HG03175 (cell line): ENCODE data around the gene RAB36.

Source experiments
- ATAC-seq: cut with Tn5 transposase; IDR thresholded peaks from one replicate; pipeline ENCODE4 v1.9.1; 2021; ENCODE audit warnings: mild to moderate bottlenecking, moderate library complexity; ENCODE audit not compliant: unreplicated experiment

Gene RAB36

GRCh38 chr22:23204125-23204488 is 58.8 kb downstream of the RAB36 start:
- no peak for ATAC-seq

- no peak for ATAC-seq
These were observed 59.4 kb downstream of the RAB36 start for GRCh38 chr22:23204541-23205157.

DNA sequence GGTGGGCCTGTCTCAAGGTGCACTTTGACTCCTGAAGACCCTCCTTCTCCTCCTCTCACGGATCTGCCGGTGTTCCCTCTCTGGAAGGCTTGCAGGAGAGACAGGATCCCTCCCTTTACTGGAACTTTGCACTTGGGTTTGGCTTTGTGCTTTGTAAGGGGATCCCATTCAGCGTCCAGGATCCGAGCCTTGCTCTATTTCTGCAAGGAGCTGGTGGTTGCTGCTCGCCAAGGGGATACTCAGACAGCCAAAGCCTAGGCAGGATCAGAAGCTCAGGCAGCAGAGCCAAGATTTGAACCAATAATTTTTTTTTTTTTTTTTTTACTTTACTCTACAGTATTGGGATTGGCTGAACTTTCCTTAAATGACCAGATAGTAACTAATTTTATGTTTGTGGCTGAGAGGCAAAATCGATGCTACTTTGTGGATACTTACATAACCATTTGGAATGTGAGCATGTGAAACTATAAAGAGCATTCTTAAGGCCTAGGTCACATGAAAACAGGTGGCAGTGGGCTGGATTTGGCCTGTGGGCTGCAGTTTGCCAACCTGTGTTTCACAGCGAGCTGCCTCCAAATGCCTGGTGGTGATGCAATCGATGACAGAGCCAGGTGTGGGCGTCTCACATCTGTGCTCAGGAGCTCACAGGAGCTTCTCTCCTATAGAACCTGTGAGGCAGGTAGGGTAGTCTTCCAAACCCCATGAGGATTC is 60.2 kb downstream of the RAB36 start:
- no peak for ATAC-seq

- no peak for ATAC-seq
These were observed 61.6 kb downstream of the RAB36 start for GRCh38 chr22:23206915-23207314.

GRCh38 chr22:23207729-23208393 is 62.6 kb downstream of the RAB36 start:
- no peak for ATAC-seq

DNA sequence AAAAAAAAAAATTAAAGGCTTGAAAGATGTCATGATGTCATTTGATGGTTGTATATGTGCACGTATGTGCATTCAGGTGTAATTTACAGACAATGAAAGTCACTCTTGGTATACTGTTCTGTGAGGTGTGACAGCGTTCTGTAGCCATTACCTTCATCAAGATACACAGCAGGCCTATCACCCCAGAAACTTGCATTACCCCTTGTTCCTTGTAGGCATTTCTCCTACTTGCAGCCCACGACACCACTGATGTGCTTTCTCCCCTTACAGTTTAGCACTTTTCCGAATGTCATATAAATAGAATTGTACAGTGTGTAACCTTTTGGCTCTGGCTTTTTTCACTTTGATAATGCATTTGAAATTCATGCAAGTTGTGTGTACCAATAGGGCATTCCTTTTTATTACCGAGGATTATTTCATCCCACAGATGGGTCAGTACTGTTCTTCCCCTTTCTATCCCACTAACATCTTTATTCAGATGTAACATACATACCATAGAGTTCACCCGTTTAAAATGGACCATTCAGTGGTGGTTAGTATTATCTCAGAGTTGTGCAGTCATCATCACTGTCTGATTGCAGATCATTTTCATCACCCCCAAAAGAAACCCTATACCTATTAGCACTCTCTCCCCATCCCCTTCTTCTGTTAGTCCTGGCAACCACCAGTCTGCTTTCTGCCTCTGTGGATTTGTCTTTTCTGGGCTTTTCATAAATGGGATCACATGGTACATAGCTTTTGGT is 65.3 kb downstream of the RAB36 start:
- no peak for ATAC-seq

DNA sequence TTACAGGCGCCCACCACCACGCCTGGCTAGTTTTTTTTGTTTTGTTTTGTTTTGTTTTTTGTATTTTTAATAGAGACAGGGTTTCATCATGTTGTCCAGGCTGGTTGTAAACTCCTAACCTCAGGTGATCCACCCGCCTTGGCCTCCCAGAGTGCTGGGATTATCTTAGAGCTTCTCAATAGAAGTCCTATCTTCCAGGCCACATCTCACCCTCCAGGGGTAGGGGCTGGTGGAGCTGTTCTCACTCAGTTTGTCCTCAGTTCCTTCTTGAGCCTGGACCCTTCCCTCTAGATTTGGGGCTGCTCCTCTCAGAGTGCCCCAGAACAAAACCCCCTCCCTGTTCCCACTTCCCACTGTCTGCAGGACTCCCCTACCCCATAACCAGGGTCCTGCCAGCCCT is 66.3 kb downstream of the RAB36 start:
- ATAC-seq = no peak

- ATAC-seq = no peak
These were observed 67.1 kb downstream of the RAB36 start for GRCh38 chr22:23212061-23213021.

GRCh38 chr22:23213022-23213555 is 67.8 kb downstream of the RAB36 start:
- ATAC-seq = no peak

DNA sequence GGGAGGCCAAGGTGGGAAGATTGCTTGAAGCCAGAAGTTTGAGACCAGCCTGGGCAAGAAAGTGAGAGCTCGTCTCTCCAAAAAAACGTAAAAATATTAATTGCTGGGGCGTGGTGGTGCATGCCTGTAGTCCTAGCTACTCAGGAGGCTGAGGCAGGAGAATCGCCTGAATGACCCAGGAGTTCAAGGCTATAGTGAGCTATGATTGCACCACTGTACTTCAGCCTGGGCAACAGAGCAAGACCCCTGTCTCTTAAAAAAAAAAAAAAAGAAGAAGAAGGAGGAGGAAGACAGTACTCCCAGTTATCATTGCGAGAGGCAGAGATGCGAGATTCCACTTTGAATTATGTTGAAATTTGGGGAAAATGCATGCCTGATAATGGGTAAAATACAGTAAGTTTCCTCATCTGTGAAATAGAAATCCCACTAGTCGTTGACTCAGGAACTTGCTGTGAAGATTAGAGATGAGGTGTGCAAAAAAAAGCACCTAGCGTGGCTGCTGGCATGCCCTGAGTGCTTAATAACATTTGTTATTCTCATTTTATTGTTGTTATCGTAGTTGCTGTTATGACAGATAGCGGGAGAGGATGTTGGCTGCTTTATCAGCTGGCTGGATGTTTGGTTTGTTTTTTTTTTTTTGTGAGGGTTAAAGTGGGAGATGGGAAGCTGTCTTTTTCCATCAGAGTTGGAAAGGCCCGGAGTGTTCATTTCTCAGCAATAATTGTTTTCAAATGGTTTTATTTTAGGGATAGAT is 68.5 kb downstream of the RAB36 start:
- no peak for ATAC-seq
